Measurements from ENCODE around the gene DHX57.
A peak's percentile ranks its signal among the peaks of the same experiment; 100 is the strongest.

Gene DHX57, protein sequence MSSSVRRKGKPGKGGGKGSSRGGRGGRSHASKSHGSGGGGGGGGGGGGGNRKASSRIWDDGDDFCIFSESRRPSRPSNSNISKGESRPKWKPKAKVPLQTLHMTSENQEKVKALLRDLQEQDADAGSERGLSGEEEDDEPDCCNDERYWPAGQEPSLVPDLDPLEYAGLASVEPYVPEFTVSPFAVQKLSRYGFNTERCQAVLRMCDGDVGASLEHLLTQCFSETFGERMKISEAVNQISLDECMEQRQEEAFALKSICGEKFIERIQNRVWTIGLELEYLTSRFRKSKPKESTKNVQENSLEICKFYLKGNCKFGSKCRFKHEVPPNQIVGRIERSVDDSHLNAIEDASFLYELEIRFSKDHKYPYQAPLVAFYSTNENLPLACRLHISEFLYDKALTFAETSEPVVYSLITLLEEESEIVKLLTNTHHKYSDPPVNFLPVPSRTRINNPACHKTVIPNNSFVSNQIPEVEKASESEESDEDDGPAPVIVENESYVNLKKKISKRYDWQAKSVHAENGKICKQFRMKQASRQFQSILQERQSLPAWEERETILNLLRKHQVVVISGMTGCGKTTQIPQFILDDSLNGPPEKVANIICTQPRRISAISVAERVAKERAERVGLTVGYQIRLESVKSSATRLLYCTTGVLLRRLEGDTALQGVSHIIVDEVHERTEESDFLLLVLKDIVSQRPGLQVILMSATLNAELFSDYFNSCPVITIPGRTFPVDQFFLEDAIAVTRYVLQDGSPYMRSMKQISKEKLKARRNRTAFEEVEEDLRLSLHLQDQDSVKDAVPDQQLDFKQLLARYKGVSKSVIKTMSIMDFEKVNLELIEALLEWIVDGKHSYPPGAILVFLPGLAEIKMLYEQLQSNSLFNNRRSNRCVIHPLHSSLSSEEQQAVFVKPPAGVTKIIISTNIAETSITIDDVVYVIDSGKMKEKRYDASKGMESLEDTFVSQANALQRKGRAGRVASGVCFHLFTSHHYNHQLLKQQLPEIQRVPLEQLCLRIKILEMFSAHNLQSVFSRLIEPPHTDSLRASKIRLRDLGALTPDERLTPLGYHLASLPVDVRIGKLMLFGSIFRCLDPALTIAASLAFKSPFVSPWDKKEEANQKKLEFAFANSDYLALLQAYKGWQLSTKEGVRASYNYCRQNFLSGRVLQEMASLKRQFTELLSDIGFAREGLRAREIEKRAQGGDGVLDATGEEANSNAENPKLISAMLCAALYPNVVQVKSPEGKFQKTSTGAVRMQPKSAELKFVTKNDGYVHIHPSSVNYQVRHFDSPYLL (N-terminal part only)

DNA sequence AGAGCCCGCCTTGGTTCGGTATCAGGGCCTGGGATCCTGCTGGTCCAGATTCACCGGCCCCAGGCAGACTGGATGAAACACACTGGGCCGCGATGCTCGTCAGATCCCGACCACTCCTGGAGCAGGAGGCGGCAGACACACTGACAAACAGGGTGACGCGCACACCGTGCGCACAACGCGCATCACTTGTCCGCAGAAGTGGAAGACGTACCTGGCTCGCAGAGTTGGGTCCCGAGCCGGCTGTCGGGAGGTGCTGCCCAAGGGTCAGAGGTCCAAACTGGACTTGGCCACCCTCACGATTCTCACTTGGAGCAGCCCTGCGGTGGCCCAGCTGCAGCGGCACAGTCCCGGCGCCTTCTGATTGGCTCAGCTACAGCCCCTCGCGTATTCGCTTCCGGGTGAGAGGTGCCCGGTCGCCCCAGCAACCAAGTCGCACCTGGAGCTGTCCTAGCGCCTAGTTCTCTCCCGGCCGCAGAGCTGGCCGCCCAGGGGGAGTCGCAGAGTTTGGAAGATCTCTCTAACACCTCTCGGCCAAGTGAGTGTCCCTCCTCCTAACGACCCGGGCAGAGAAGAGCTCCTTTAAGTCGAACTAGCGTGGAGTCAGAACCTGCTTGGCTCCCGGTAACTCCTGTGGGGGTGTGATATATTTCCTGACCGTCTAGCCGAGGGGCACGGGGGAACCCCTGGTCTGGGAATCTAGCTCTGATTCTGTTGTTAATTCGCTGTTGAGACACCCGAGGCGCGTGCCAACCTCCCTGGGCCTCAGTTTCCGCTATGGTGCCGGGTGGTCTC lies at the start of gene DHX57, which contains the start of gene MORN2:
Gene DHX57 (minus strand): TSS at position 359 of the 792 bp plus-strand sequence. CDS start 7,529 bp downstream, outside the sequence.
Gene MORN2 (plus strand): TSS at position 401 of the 792 bp plus-strand sequence.
- peak; percentile 65 to 69 for DNase-seq (ENCODE audit: low read depth in 2 of 2)

DNA sequence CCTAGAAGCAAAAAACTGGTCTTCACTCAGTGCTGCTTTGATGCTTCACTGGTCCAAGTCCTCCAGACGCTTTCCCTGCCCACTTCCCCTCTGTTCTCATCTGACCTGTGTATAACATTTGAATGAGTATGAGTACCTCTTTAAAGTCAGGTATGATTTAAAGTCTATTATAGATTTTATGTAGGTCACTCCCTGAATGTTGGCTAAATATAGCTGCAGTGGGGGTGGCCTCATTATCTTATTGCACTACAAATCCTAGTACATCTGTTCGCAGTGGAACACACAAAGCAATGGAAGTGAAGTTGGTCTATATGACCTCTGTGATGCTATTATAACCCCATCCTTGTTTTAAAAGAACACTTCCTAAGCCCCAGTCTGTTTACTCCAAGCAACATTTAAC lies 47.2 kb upstream of the DHX57 start:
- no peak for DNase-seq (ENCODE audit: low read depth in 2 of 2)

DNA sequence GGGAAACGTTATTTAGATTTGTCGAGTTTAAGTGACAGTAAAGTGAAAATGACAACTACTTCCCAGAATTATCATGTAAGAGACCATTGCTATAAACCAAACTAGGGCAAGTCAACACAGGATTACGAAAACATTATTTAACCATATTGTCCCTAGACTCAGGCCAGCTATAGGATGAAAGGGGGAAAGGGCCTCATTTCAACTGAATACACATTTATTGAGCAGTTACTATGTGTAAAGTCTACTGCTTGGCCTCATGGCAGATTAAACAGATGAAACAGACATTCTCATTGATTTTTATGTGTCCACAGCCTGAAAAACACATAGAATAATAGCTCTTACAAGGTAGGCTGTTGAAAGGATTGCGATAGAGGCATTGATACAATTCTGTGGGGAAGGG lies 46.7 kb upstream of the DHX57 start:
- DNase-seq (ENCODE audit: low read depth in 2 of 2) = no peak

DNA sequence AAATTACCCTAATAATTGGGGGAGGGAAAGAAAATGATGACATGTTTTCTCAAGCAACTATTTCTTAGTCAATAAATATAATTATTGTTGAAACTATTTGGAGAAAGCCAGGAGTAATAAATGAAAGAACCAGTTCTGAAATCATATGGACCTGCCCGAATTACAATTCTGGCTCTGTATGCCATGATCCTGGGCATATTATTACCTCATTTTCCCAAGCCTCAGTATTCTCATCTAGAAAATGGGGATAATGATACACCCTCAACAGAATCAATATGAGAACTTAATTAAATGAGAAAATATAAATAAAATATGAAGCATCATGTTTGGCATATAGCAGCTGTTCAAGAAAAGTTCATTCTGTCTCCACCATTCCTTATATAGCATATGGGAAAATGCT lies 36.9 kb upstream of the DHX57 start:
- DNase-seq (ENCODE audit: low read depth in 2 of 2) = no peak

- DNase-seq (ENCODE audit: low read depth in 2 of 2) = no peak
Measured at GRCh38 chr2:38911191-38911590, 35.5 kb upstream of the DHX57 start.

DNA sequence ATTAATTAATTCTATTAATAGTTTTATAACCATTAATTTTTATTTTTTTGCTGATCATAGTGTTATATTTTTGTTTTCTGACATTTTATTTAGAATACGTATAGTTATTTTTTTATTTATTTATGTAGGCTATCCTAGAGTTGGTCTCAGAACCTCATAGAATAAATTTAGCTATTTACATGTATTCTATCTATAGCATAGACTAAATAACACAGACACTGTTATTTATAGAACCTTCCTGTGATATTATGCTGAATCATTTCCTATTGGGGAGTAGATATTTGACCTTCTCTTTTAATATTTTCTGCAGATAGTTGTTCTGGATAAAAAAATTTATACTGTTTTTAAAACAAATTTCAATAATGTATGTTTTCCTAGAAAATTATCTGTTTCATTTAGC lies 34.1 kb upstream of the DHX57 start:
- DNase-seq (ENCODE audit: low read depth in 2 of 2) = no peak

- DNase-seq (ENCODE audit: low read depth in 2 of 2) = no peak
Measured at GRCh38 chr2:38907743-38908562, 32.2 kb upstream of the DHX57 start.

DNA sequence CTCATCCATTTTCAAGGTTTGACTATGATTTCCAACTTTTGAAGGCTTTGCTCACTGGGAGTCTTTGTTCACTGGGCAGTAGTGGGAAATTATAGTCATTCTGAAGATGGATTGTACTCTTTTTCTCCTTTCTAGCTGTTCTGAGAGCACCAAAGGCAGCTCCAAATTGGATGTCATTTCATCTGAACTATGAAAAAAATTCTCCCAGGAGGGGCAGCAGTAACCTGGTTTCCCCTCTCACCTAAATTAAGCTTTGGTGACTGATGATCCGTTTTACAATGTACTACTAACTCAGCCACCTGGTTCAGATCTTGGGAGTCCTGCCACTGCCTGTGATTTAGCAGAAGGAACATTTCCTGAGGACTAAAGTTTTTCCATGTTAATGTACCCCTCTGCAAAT lies 31.5 kb upstream of the DHX57 start:
- no peak for DNase-seq (ENCODE audit: low read depth in 2 of 2)

DNA sequence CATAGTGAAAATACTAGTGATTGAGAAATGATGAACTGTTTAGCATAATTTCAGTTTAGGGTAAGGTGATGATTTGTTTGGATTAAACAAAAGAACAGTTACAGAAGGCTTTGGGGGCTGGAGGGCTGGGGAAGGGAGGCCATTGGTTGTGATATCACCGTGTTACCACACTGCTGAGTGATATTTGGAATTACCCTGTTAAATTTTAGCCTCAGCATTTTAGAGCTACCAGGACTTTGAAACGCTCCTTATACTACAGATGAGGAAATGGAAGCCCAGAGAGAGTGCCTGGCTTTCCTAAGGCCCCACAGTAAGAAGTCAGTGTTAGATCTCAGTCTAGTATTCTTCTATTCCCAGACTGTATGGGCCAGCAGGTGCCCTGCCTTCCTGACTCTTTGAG lies 29.5 kb upstream of the DHX57 start:
- no peak for DNase-seq (ENCODE audit: low read depth in 2 of 2)

DNA sequence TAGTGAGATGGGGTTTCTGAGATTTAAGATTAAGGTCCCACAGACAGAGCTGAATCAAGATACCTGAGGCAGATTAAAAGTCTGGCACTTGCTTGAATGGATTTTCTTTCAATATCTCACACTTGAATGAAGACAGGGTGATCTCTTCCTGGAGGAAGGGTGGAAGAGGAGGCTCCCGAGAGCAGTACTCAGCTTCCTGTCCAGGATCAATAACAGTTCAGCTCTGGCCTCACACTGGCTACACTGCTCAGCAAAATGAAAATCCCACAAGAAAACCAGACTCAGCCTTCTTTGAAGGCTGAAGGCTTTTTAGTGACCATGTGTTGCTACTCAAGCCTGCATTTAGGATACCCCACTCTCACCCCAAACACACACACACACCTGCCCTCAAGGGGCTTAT lies 25.0 kb upstream of the DHX57 start:
- no peak for DNase-seq (ENCODE audit: low read depth in 2 of 2)

- no peak for DNase-seq (ENCODE audit: low read depth in 2 of 2)
Measured at GRCh38 chr2:38898256-38898655, 22.5 kb upstream of the DHX57 start.

GRCh38 chr2:38892819-38893218 lies 17.1 kb upstream of the DHX57 start:
- DNase-seq (ENCODE audit: low read depth in 2 of 2) = no peak

GRCh38 chr2:38889575-38889974 lies 13.8 kb upstream of the DHX57 start, which contains the start of gene ARHGEF33:
TSS of gene ARHGEF33 (plus strand) at chr2:38889875. CDS start at chr2:38919448, 29,573 bp downstream.
- no peak for DNase-seq (ENCODE audit: low read depth in 2 of 2)

DNA sequence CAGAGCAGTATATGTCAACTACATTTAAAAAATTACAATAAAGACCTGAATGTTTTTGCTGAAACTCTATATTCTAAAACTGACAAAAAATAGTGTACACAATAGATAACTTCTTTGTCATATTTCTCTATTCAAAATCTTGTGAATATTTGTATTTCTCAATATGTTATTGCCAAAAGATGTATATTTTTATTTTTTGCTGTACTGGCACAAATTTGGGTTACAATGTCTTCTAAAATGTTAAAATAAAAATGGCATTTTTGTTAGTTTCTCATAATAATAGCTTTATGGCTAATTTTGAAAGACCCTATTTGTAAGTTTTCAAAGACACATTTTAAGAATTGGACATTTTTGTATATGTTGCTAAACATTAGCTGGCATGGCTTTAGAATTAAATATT lies 13.3 kb upstream of the DHX57 start:
- DNase-seq (ENCODE audit: low read depth in 2 of 2) = no peak

GRCh38 chr2:38887902-38888554 lies 12.3 kb upstream of the DHX57 start:
- DNase-seq (ENCODE audit: low read depth in 2 of 2) = no peak

GRCh38 chr2:38887347-38887746 lies 11.6 kb upstream of the DHX57 start:
- DNase-seq (ENCODE audit: low read depth in 2 of 2) = no peak

DNA sequence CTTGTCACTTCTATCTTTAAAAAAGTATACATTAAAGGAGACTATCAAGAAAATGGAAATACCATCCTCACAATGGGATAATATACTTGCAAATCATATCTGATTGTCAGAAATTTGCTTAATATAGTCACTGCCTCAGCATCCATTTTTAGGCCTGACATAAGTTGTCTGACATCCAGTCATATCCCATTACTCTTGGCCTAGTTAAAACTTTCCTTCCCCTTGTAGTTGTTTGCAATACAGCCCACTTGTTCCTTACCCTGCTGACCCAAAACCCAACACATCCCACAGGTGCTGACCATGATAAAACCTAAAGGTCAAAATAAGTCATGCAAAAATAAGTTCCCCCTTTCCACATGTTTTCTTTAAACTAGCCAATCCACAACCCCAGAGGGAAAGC lies 10.3 kb upstream of the DHX57 start:
- DNase-seq (ENCODE audit: low read depth in 2 of 2) = no peak

GRCh38 chr2:38876407-38876806 lies 673 bp upstream of the DHX57 start:
- no peak for DNase-seq (ENCODE audit: low read depth in 2 of 2)

GRCh38 chr2:38875227-38875575 lies 533 bp downstream of the DHX57 start:
- no peak for DNase-seq (ENCODE audit: low read depth in 2 of 2)

- DNase-seq (ENCODE audit: low read depth in 2 of 2) = no peak
Measured at GRCh38 chr2:38873763-38874162, 2.0 kb downstream of the DHX57 start.
